K562 (cell line): ENCODE data around the gene MAD1L1. TPM values are rescaled to one million over a fixed set of nuclear protein-coding genes. Genes with fewer than 3 reads are reported as not detected.

Experiments used
- AFF1 ChIP-seq, 2 experiments: fragments of 450-650 bp; IDR thresholded peaks; 2 replicates each; pipeline ENCODE4 v1.6.1; 2018; ENCODE audit warnings: mild to moderate bottlenecking in 2 of 2, low read depth in 1 of 2; ENCODE audit not compliant: partially characterized antibody in 2 of 2
- JUND ChIP-seq, 2 experiments: IDR thresholded peaks; 2 replicates in 1 of 2; 3 replicates in 1 of 2; pipeline ENCODE4 v1.6.1; 2011; ENCODE audit warnings: borderline replicate concordance in 2 of 2, low read depth in 2 of 2, low read length in 2 of 2, improper control_type of control experiment in 1 of 2, missing biosample characterization in 1 of 2, missing genetic modification characterization in 1 of 2, missing genetic modification reagents in 1 of 2
- MYC ChIP-seq, 2 experiments: fragments of 250-450 bp in 1 of 2; sonication (Bioruptor Pico) in 1 of 2; IDR thresholded peaks; 2 replicates each; pipeline versions ENCODE4 v1.5.1 to v1.6.1; 2012 to 2021; ENCODE audit warnings: low read depth in 2 of 2, borderline replicate concordance in 1 of 2, improper control_type of control experiment in 1 of 2, low read length in 1 of 2, mild to moderate bottlenecking in 1 of 2, moderate library complexity in 1 of 2
- POU5F1 ChIP-seq: fragments of 150-350 bp; IDR thresholded peaks from 2 replicates; pipeline ENCODE4 v1.6.1; 2014; ENCODE audit warnings: borderline replicate concordance, low read length, low read depth, mild to moderate bottlenecking; ENCODE audit not compliant: partially characterized antibody
- RBFOX2 ChIP-seq: fragments of 200-400 bp; formaldehyde crosslinking; IDR thresholded peaks from 2 replicates; pipeline ENCODE4 v1.6.1; 2017; ENCODE audit warnings: low read depth, mild to moderate bottlenecking, low read length, moderate library complexity
- RCOR1 ChIP-seq, 2 experiments: IDR thresholded peaks; 2 replicates each; pipeline ENCODE4 v1.6.1; 2012; ENCODE audit warnings: low read depth in 2 of 2, low read length in 2 of 2, borderline replicate concordance in 1 of 2, improper control_type of control experiment in 1 of 2
- SMAD4 ChIP-seq: fragments of 250-450 bp; sonication (Bioruptor Pico); conservative IDR thresholded peaks from 2 replicates; pipeline ENCODE4 v1.8.0; 2021; ENCODE audit warnings: inconsistent platforms, mild to moderate bottlenecking, moderate library complexity
- SPI1 ChIP-seq: IDR thresholded peaks from 2 replicates; pipeline ENCODE4 v1.6.1; 2011; ENCODE audit warnings: low read depth, low read length, control low read depth, borderline replicate concordance
- TAF15 ChIP-seq: fragments of 200-400 bp; formaldehyde crosslinking; IDR thresholded peaks from 2 replicates; pipeline ENCODE4 v1.6.1; 2017; ENCODE audit warnings: mild to moderate bottlenecking, low read depth, low read length, moderate library complexity
- TEAD1 ChIP-seq, 2 experiments: fragments of 450-650 bp in 1 of 2; sonication (generic) in 1 of 2; formaldehyde crosslinking; IDR thresholded peaks; 2 replicates each; pipeline versions ENCODE4 v1.4.0 to v1.8.0; 2020 to 2022; ENCODE audit warnings: mild to moderate bottlenecking in 2 of 2, missing genetic modification reagents in 1 of 2
- TFAP4 ChIP-seq: sonication (generic); formaldehyde crosslinking; IDR thresholded peaks from 2 replicates; pipeline ENCODE4 v1.8.0; 2022; ENCODE audit warnings: missing genetic modification reagents, mild to moderate bottlenecking, moderate library complexity, borderline replicate concordance
- USF2 ChIP-seq: sonication (generic); formaldehyde crosslinking; IDR thresholded peaks from 2 replicates; pipeline ENCODE4 v1.5.0; 2020; ENCODE audit warnings: missing genetic modification reagents
- ZFP1 ChIP-seq: fragments of 450-650 bp; formaldehyde crosslinking; IDR thresholded peaks from 2 replicates; pipeline ENCODE4 v1.4.0; 2020; ENCODE audit warnings: mild to moderate bottlenecking, mixed read lengths
- ZKSCAN8 ChIP-seq: fragments of 200-800 bp; sonication (Bioruptor generic); IDR thresholded peaks from 2 replicates; pipeline ENCODE4 v1.6.1; 2016; ENCODE audit warnings: missing genetic modification characterization, missing compliant biosample characterization
- ZNF217 ChIP-seq: sonication (generic); formaldehyde crosslinking; IDR thresholded peaks from 2 replicates; pipeline ENCODE4 v1.8.0; 2022; ENCODE audit warnings: mild to moderate bottlenecking, missing genetic modification reagents
- ZNF511 ChIP-seq: sonication (generic); formaldehyde crosslinking; IDR thresholded peaks from 2 replicates; pipeline ENCODE4 v1.8.0; 2022; ENCODE audit warnings: mild to moderate bottlenecking, missing genetic modification reagents
- ZNF561 ChIP-seq: fragments of 450-650 bp; formaldehyde crosslinking; conservative IDR thresholded peaks from 2 replicates; pipeline ENCODE4 v1.4.0; 2020; ENCODE audit warnings: mild to moderate bottlenecking, moderate library complexity
- ZNF717 ChIP-seq: fragments of 250-450 bp; sonication (Bioruptor Pico); IDR thresholded peaks from 2 replicates; pipeline ENCODE4 v1.5.0; 2021
- polyA plus RNA-seq, 8 experiments: library from polyadenylated mRNA; depleted of rRNA in 4 of 8; stranded (reverse) in 5 of 8; unstranded in 3 of 8; fragments of >200 nt; fragmentation: Nextera tagmentation in 2 of 8; fragmentation: Illumina TruSeq in 1 of 8; extraction: Ambion mirVana in 2 of 8; extraction: Trizol in 1 of 8; gene quantifications; 2 replicates each; pipeline versions ENCODE4 v1.2.1 to v1.2.3, GENCODE V29; 2011 to 2014; ENCODE audit warnings: inconsistent platforms in 1 of 8, missing spikeins in 1 of 8
- total RNA-seq, 7 experiments: library from RNA; depleted of rRNA in 6 of 7; stranded (reverse); fragments of >200 nt in 6 of 7; fragmentation: Illumina TruSeq in 2 of 7; extraction: Trizol in 2 of 7; gene quantifications; 2 replicates each; pipeline versions ENCODE4 v1.2.1 to v1.2.3, GENCODE V29; 2011 to 2021; ENCODE audit warnings: low replicate concordance in 1 of 7

The MAD1L1 gene
- total and polyA plus RNA-seq, 9 of the 15 experiments (the other 6 are each of a cell fraction or from before 2014, with no cell fraction given) = 1.7 to 89.7 (median 18.0) TPM

GRCh38 chr7:1854866-1855724 lies 377.6 kb downstream of the MAD1L1 start (continued):
- TF ChIP-seq SPI1 (no peak), TEAD1 (CRISPR knock-in tag; IDR thresholded peaks at IDR 0.05) (peak in 1 of 2 experiments; percentile 36; a peak in 1 of 4 replicates), ZNF561 (CRISPR knock-in tag) (no peak), ZKSCAN8 (CRISPR knock-in tag) (0 out of 2 replicates have a peak, but pooled peaks have one; percentile 38), POU5F1 (no peak), ZFP1 (no peak), JUND (IDR thresholded peaks at IDR 0.05; ENCODE audit: borderline replicate concordance, low read depth, low read length) (peak; percentile 67), JUND (tag; IDR thresholded peaks at IDR 0.05; ENCODE audit: borderline replicate concordance, low read depth, low read length) (no peak; the same call in 2 of the 3 replicates), ZNF511 (peak; percentile 43; the same call in 1 of the 2 replicates), SMAD4 (CRISPR knock-in tag) (peak; percentile 62), RBFOX2 (peak; percentile 71), TAF15 (no peak), MYC (IDR thresholded peaks at IDR 0.05; ENCODE audit: low read depth, low read length) (peak; percentile 43; the same call in 1 of the 2 replicates), MYC (CRISPR knock-in tag; IDR thresholded peaks at IDR 0.05; ENCODE audit: borderline replicate concordance, low read depth) (no peak), AFF1 (IDR thresholded peaks at IDR 0.05; ENCODE audit: low read depth in 1 of 2, partially characterized antibody in 2 of 2) (peak in 1 of 2 experiments; percentile 58), USF2 (CRISPR knock-in tag) (peak; percentile 43), ZNF217 (no peak), TFAP4 (CRISPR knock-in tag) (peak; percentile 99), RCOR1 (IDR thresholded peaks at IDR 0.05; ENCODE audit: borderline replicate concordance in 1 of 2, low read depth in 2 of 2, low read length in 2 of 2) (peak in 1 of 2 experiments; percentile 88; a peak in 2 of 4 replicates), ZNF717 (CRISPR knock-in tag) (no peak)
